Measurements from ENCODE around the gene DCST2.
"Not testable (repeated sequence)": the region's sequence is repeated elsewhere in the genome, so short reads cannot be mapped to it uniquely, and the experiment has no call there.

The DCST2 gene

DNA sequence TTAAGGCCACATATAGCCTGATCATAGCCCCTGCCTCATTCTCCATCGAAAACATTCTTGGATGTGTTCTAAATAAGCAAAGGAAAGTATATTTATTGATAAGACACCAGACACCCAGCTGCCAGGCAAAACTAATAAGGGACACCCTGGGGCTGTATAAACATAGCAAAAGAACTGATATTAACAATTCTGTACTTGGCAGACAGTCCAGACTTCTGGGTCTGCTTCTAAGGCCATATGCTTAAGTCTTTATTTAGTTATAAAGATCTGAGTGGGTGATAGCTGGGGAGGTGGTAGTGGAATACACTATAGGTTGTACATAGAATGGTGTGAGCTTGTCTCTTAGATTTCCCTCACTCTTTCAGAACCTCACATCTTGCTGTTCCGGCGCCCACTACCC lies 55.2 kb downstream of the DCST2 start:
- no peak overlapping the region for H3K4me3 ChIP-seq (ENCODE audit: low read length)
- no peak for DNase-seq (ENCODE audit: low read depth)
- TF ChIP-seq, protein P1, sequence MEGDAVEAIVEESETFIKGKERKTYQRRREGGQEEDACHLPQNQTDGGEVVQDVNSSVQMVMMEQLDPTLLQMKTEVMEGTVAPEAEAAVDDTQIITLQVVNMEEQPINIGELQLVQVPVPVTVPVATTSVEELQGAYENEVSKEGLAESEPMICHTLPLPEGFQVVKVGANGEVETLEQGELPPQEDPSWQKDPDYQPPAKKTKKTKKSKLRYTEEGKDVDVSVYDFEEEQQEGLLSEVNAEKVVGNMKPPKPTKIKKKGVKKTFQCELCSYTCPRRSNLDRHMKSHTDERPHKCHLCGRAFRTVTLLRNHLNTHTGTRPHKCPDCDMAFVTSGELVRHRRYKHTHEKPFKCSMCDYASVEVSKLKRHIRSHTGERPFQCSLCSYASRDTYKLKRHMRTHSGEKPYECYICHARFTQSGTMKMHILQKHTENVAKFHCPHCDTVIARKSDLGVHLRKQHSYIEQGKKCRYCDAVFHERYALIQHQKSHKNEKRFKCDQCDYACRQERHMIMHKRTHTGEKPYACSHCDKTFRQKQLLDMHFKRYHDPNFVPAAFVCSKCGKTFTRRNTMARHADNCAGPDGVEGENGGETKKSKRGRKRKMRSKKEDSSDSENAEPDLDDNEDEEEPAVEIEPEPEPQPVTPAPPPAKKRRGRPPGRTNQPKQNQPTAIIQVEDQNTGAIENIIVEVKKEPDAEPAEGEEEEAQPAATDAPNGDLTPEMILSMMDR (conservative IDR thresholded peaks at IDR 0.05; ENCODE audit: low read depth, low read length) = no peak

DNA sequence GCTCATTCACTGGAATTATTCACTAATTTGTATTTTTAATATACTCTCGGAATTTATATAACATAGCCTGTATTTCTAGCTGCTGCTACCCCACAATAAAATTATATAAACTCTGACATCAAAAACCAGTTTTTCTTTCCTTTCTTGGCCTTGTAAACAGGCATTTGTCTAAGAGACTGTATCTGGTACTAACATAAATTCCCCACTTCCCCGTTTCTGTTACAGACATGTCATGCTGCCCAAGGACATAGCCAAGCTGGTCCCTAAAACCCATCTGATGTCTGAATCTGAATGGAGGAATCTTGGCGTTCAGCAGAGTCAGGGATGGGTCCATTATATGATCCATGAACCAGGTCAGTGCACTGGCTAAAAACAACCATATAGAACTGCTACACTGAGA lies 55.8 kb downstream of the DCST2 start:
- not testable (repeated sequence) for DNase-seq (ENCODE audit: low read depth)

DNA sequence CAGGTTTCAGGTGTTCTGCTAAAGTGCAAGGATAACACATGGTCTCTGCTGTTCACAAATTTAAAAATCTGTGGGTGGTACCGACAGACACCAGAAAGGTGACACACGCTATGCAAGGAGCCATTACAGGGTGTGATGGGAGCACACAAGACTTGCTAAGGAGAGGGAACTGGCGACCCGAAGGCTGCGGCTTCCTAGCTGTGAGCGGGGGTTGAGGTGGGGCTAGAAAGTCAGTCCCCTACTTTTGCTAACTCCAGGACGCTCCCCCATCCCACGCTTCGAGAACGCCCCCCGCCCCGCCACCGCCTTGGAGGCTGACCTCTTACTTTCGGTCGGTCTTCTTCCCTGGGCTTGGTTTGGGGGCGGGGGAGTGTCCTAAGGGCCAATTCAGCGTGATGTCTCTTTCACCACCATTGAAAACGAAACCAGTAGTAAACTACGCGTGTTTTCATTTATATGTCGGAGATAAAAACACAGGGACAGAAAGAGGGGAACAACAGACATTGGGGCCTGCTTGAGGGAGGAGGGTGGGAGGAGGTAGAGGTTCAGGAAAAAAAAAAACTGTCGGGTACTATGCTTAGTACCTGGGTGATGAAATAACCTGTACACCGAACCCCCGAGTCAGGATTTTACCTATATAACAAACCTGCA lies 58.0 kb downstream of the DCST2 start:
- H3K4me3 ChIP-seq (ENCODE audit: low read length) = peak overlapping the region; percentile 85
- TF ChIP-seq, protein P1 (conservative IDR thresholded peaks at IDR 0.05; ENCODE audit: low read depth, low read length) = no peak
- no peak for DNase-seq (ENCODE audit: low read depth)

More for the DNA sequence above, 55.8 kb downstream of the DCST2 start:
- not testable (repeated sequence) for H3K4me3 ChIP-seq (ENCODE audit: low read length)

DNA sequence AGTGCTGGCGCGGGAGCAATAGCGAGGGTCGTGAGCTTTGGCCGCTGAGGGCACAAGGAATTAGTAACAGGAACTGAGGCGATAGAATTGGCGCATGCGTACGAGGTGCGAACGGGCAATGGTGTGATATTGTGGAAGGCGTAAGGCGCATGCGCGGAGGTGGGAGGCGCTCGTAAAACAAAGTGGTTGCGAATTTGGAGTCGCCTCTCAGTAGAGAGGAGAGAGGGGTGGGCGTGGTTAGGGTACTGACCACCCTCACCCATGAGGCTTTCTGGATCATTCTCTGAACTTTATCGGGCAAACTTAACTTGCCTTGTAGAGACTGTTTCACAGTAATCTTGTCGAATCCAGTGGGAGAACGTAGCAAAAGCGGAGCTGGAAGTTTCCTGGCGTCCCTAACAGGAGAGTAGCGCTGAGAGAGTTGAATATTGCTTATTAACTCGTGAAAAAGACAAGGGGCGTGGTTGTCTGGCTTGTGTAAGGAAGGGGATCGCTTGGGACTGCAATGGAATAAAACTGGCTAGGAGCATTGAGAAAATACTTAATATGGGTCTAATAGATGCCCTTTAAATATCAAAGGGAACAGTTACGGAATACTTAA lies 58.7 kb downstream of the DCST2 start:
- peak; percentile 75 for DNase-seq (ENCODE audit: low read depth)
- TF ChIP-seq, protein P1 (conservative IDR thresholded peaks at IDR 0.05; ENCODE audit: low read depth, low read length) = no peak
- peak overlapping the region; percentile 85 for H3K4me3 ChIP-seq (ENCODE audit: low read length)

DNA sequence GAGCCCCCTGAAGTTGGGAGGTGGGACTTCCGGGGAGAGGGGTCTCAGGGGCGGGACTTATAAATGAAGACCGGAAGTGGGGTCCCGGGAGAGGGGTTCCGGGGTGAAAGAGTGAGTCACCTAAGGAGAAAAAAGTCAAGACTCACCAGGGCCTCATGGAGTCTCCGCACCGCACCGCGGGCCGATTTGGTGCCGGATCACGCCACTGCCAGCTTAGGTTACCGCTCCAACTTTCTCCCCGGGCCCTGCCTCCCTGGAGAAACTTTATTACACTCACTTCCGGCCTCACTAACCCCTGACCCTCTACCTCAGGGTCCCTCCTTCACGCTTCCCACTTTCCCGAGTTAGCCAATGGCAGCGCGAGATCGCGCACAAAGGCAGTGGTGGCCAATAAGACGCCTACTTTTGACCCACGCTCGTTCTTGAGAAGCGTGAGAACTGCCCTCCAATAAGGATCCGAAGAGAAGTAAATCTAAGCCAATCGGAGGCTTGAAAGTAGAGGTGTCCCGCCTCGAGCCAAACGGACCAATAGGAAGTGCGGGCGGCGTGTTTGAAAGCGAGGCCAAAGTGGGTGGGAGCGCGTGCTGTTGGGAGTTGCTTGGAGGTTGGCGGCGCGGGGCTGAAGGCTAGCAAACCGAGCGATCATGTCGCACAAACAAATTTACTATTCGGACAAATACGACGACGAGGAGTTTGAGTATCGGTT lies 59.3 kb downstream of the DCST2 start, which contains the start of gene CKS1B:
TSS of gene CKS1B (plus strand) at position 580 of the 706 bp plus-strand sequence. CDS start at position 645, 65 bp downstream.
- DNase-seq (ENCODE audit: low read depth) = peak; percentile 100
- TF ChIP-seq, protein P1 (conservative IDR thresholded peaks at IDR 0.05; ENCODE audit: low read depth, low read length) = no peak
- peak within 1 kb of the TSS; percentile 85 for H3K4me3 ChIP-seq (ENCODE audit: low read length)

DNA sequence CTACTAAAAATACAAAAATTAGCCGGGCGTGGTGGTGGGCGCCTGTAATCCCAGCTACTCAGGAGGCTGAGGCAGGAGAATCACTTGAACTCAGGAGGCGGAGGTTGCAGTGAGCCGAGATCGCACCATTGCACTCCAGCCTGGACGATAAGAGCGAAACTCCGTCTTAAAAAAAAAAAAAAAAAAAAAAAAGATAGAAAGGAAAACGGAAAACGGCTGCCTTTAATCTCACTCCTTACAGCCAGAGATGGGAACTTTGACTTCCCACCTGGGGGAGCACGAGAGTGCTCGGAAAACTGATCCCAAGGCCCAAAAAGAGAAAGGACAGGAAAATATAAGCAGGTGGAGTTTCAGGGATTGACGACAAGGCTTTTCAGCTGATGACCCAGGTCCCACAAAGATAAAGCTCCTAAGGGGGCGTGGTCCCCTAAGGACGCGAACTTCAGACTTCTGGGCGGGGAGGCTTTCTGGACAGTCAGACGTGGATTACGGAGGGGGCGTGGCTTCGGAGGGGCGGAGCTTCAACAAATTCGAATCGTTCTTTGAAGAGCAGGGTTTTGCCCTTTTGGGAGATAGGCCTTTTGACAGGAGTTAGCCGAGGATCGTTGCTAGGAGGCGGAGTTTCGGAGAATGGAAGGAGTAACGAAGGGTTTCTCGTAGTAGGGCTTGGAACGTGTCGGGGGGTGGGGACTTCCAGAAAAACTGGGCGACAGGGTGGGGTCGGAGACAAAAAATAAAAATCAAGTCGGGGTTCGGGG lies 60.1 kb downstream of the DCST2 start:
- DNase-seq (ENCODE audit: low read depth) = peak; percentile 89
- peak overlapping the region; percentile 85 for H3K4me3 ChIP-seq (ENCODE audit: low read length)
- TF ChIP-seq, protein P1 (conservative IDR thresholded peaks at IDR 0.05; ENCODE audit: low read depth, low read length) = peak; percentile 19

All from retinal pigment epithelial cell (primary cell).